Right forelimb (tissue), 1 donor: ENCODE data around the gene IZUMO3.
"Not testable (repeated sequence)": the region's sequence is repeated elsewhere in the genome, so short reads cannot be mapped to it uniquely, and the experiment has no call there.

ENCODE experiments used
- DNase-seq: peaks from one replicate; pipeline ENCODE4 v3.0.0-alpha.2; 2018

IZUMO3 gene

GRCh38 chr9:24545847-24546522, at the start of gene IZUMO3:
Gene IZUMO3, minus strand, starts transcription at chr9:24545897. Its CDS starts 248 bp downstream, at chr9:24545649.
- DNase-seq: no peak

- no peak for DNase-seq
Measured at GRCh38 chr9:24594234-24594850, 48.6 kb upstream of the IZUMO3 start.

- no peak for DNase-seq
Measured at GRCh38 chr9:24590432-24590831, 44.7 kb upstream of the IZUMO3 start.

- no peak for DNase-seq
Measured at GRCh38 chr9:24587883-24588282, 42.2 kb upstream of the IZUMO3 start.

- DNase-seq: no peak
Measured at GRCh38 chr9:24582146-24583126, 36.7 kb upstream of the IZUMO3 start.

GRCh38 chr9:24580005-24580404, 34.3 kb upstream of the IZUMO3 start:
- DNase-seq: not testable (repeated sequence)

- DNase-seq: no peak
Measured at GRCh38 chr9:24572406-24572805, 26.7 kb upstream of the IZUMO3 start.

GRCh38 chr9:24561957-24562356, 16.3 kb upstream of the IZUMO3 start:
- DNase-seq: no peak

GRCh38 chr9:24553183-24553552, 7.5 kb upstream of the IZUMO3 start:
- DNase-seq: no peak

GRCh38 chr9:24552526-24553182, 7.0 kb upstream of the IZUMO3 start:
- no peak for DNase-seq

- DNase-seq: no peak
Measured at GRCh38 chr9:24545285-24545684, 412 bp downstream of the IZUMO3 start.

- DNase-seq: no peak
Measured at GRCh38 chr9:24518545-24518944, 27.2 kb downstream of the IZUMO3 start.

- no peak for DNase-seq
Measured at GRCh38 chr9:24516463-24516862, 29.2 kb downstream of the IZUMO3 start.

GRCh38 chr9:24509850-24510249, 35.8 kb downstream of the IZUMO3 start:
- no peak for DNase-seq

- no peak for DNase-seq
Measured at GRCh38 chr9:24504521-24504920, 41.2 kb downstream of the IZUMO3 start.

GRCh38 chr9:24502206-24502937, 43.3 kb downstream of the IZUMO3 start:
- no peak for DNase-seq

GRCh38 chr9:24500761-24501160, 44.9 kb downstream of the IZUMO3 start:
- no peak for DNase-seq

- DNase-seq: no peak
Measured at GRCh38 chr9:24498632-24499031, 47.1 kb downstream of the IZUMO3 start.

- DNase-seq: no peak
Measured at GRCh38 chr9:24497671-24498070, 48.0 kb downstream of the IZUMO3 start.
